Measurements from ENCODE around the gene OPN4. TPM values are rescaled to one million over a fixed set of nuclear protein-coding genes. Genes with fewer than 3 reads are reported as not detected.

OPN4 gene
- total RNA-seq, 3 donors from 2014 or later (not counting 1 experiment from before 2014, with no cell fraction given), result not detected

- intact Hi-C loops (cut with micrococcal nuclease), result no loop called here
- H3K27me3 Mint-ChIP-seq (ENCODE audit: low read depth in 2 of 2), result no peaks in the 10 kb centered on the region
- no peaks in the 10 kb centered on the region for H3K9me3 ChIP-seq (ENCODE audit: control insufficient read depth, insufficient read depth, low read length)
- no peaks in the 10 kb centered on the region for H3K4me1 Mint-ChIP-seq
- TF ChIP-seq CTCF (IDR thresholded peaks at IDR 0.05), result no peak
- no peak for ATAC-seq
- no peaks in the 10 kb centered on the region for H3K27me3 ChIP-seq (ENCODE audit: control insufficient read depth, insufficient read depth, low read length)
- H3K27ac Mint-ChIP-seq, result no peak overlapping the region
- H3K9me3 Mint-ChIP-seq, result no peaks in the 10 kb centered on the region
- WGBS (ENCODE audit: insufficient coverage), result 90% methylated on average over 16 of the region's 16 CpGs
- no peaks in the 10 kb centered on the region for H3K36me3 Mint-ChIP-seq
- DNase-seq, result no peak
- no peak overlapping the region for H3K4me3 Mint-ChIP-seq
- H3K36me3 ChIP-seq (ENCODE audit: control insufficient read depth, insufficient read depth, low read length), result no peaks in the 10 kb centered on the region
- H3K4me3 ChIP-seq (ENCODE audit: low read length), result no peak overlapping the region
- no peaks in the 10 kb centered on the region for H3K4me1 ChIP-seq (ENCODE audit: control insufficient read depth, insufficient read depth, low read length)
- no peak overlapping the region for H3K27ac ChIP-seq (ENCODE audit: low read length)
These were observed 2.6 kb upstream of the OPN4 start for GRCh38 chr10:86651631-86652331.

- Histone ChIP-seq H3K27ac (ENCODE audit: low read length) (no peak overlapping the region), H3K36me3 (ENCODE audit: control insufficient read depth, insufficient read depth, low read length) (no peaks in the 10 kb centered on the region), H3K9me3 (ENCODE audit: control insufficient read depth, insufficient read depth, low read length) (no peaks in the 10 kb centered on the region), H3K4me3 (ENCODE audit: low read length) (no peak overlapping the region), H3K27me3 (ENCODE audit: control insufficient read depth, insufficient read depth, low read length) (no peaks in the 10 kb centered on the region), H3K4me1 (ENCODE audit: control insufficient read depth, insufficient read depth, low read length) (no peaks in the 10 kb centered on the region)
- H3K27ac Mint-ChIP-seq, result no peak overlapping the region
- DNase-seq, result no peak
- H3K27me3 Mint-ChIP-seq (ENCODE audit: low read depth in 2 of 2), result no peaks in the 10 kb centered on the region
- 82% methylated on average over 13 of the region's 14 CpGs for whole genome bisulfite sequencing (ENCODE audit: insufficient coverage)
- no peaks in the 10 kb centered on the region for H3K9me3 Mint-ChIP-seq
- H3K36me3 Mint-ChIP-seq, result no peaks in the 10 kb centered on the region
- H3K4me3 Mint-ChIP-seq, result no peak overlapping the region
- intact Hi-C loops (cut with micrococcal nuclease), result no loop called here
- TF ChIP-seq CTCF (IDR thresholded peaks at IDR 0.05), result no peak
- H3K4me1 Mint-ChIP-seq, result no peaks in the 10 kb centered on the region
- ATAC-seq, result no peak
These were observed 1.8 kb upstream of the OPN4 start for GRCh38 chr10:86652361-86653202.

GRCh38 chr10:86653379-86653778 lies 968 bp upstream of the OPN4 start:
- H3K4me3 Mint-ChIP-seq, result no peak overlapping the region
- no peaks in the 10 kb centered on the region for H3K27me3 Mint-ChIP-seq (ENCODE audit: low read depth in 2 of 2)
- intact Hi-C loops (cut with micrococcal nuclease), result no loop called here
- no peak for TF ChIP-seq CTCF (IDR thresholded peaks at IDR 0.05)
- H3K27ac Mint-ChIP-seq, result no peak overlapping the region
- DNase-seq (no peak), ATAC-seq (no peak)
- no peaks in the 10 kb centered on the region for H3K9me3 Mint-ChIP-seq
- H3K27ac ChIP-seq (ENCODE audit: low read length), result no peak overlapping the region
- no peaks in the 10 kb centered on the region for H3K4me1 ChIP-seq (ENCODE audit: control insufficient read depth, insufficient read depth, low read length)
- no peaks in the 10 kb centered on the region for H3K27me3 ChIP-seq (ENCODE audit: control insufficient read depth, insufficient read depth, low read length)
- no peaks in the 10 kb centered on the region for H3K9me3 ChIP-seq (ENCODE audit: control insufficient read depth, insufficient read depth, low read length)
- no peaks in the 10 kb centered on the region for H3K36me3 ChIP-seq (ENCODE audit: control insufficient read depth, insufficient read depth, low read length)
- no peaks in the 10 kb centered on the region for H3K36me3 Mint-ChIP-seq
- H3K4me3 ChIP-seq (ENCODE audit: low read length), result no peak overlapping the region
- no peaks in the 10 kb centered on the region for H3K4me1 Mint-ChIP-seq
- 94% methylated on average over 3 of the region's 3 CpGs for WGBS (ENCODE audit: insufficient coverage)
